HepG2 (cell line): ENCODE data around the gene KCNJ5. TPM values are rescaled to one million over a fixed set of nuclear protein-coding genes. Genes with fewer than 3 reads are reported as not detected.

Experiments used
- ATAC-seq: fragments of 200-7000 bp; cut with Tn5 transposase; 3 replicates; pipeline ENCODE4 v1.9.1; 2020; ENCODE audit warnings: mild to moderate bottlenecking, moderate library complexity
- BruUV-seq: library from RNA; stranded (reverse); fragments of 400-500 nt; replicated peaks from 2 replicates; lab custom pipeline; 2021; lab: Mats Ljungman, UMichigan
- CTCF ChIA-PET: fragments of 300-600 bp; formaldehyde crosslinking; extraction: SDS; loops from one replicate; lab custom pipeline; 2021; ENCODE audit warnings: low total read pairs, inconsistent platforms, low intra/inter-chr PET ratio; lab: Yijun Ruan, JAX
- POLR2A ChIA-PET: fragments of 350-600 bp; sonication (Branson Sonifier 250); formaldehyde crosslinking; loops from one replicate; lab custom pipeline; 2020; ENCODE audit warnings: antibody characterized with exemption, inconsistent platforms; lab: Yijun Ruan, JAX
- DNase-seq: peaks from one replicate; pipeline ENCODE4 v3.0.0-alpha.2; 2015; ENCODE audit warnings: low spot score
- FAIRE-seq: peaks from 3 replicates; lab custom pipeline; 2011; peaks lifted over from hg19 to GRCh38; lab: Jason Lieb, UNC
- H2AFZ ChIP-seq: one replicate; pipeline ENCODE4 v1.6.1; 2011; ENCODE audit warnings: low read length, inconsistent platforms
- H3K27ac ChIP-seq: fragments of 300-600 bp; 3 replicates; pipeline ENCODE4 v1.8.0; 2011; ENCODE audit warnings: mixed run types, mild to moderate bottlenecking, mixed read lengths, low read length, inconsistent platforms; ENCODE audit not compliant: insufficient read depth; ENCODE audit errors: extremely low read length
- H3K27me3 ChIP-seq, 2 experiments: fragments of 200-600 bp in 1 of 2; 2 replicates in 1 of 2; 3 replicates in 1 of 2; pipeline versions ENCODE4 v1.6.0 to v1.8.0; 2011; ENCODE audit warnings: low read length in 2 of 2, mild to moderate bottlenecking in 2 of 2, moderate library complexity in 2 of 2, inconsistent platforms in 1 of 2; ENCODE audit not compliant: insufficient read depth in 2 of 2, control insufficient read depth in 1 of 2
- H3K36me3 ChIP-seq, 2 experiments: fragments of 200-600 bp in 1 of 2; replicated peaks in 1 of 2; 2 replicates in 1 of 2; 3 replicates in 1 of 2; pipeline versions ENCODE4 v1.5.1 to v1.8.0; 2011; ENCODE audit warnings: low read length in 2 of 2, inconsistent platforms in 1 of 2; ENCODE audit not compliant: insufficient read depth in 2 of 2, control insufficient read depth in 1 of 2
- H3K4me1 ChIP-seq: 2 replicates; pipeline ENCODE4 v1.5.1; 2012; ENCODE audit warnings: low read length, inconsistent platforms; ENCODE audit not compliant: insufficient read depth
- H3K4me2 ChIP-seq: 2 replicates; pipeline ENCODE4 v1.6.0; 2011; ENCODE audit warnings: low read depth, low read length, inconsistent platforms
- H3K4me3 ChIP-seq, 3 experiments: fragments of 200-600 bp in 1 of 3; sonication (generic), shearing (Covaris generic) in 1 of 3; replicated peaks in 1 of 3; 2 replicates each; pipeline ENCODE4 v1.5.1; 2011 to 2016; ENCODE audit warnings: low read length in 3 of 3, inconsistent platforms in 2 of 3, low read depth in 2 of 3, mild to moderate bottlenecking in 2 of 3, control low read depth in 1 of 3, mixed read lengths in 1 of 3; ENCODE audit not compliant: insufficient read depth in 1 of 3
- H3K79me2 ChIP-seq: one replicate; pipeline ENCODE4 v1.6.1; 2011; ENCODE audit warnings: low read length, inconsistent platforms; ENCODE audit not compliant: insufficient read depth
- H3K9ac ChIP-seq: 2 replicates; pipeline ENCODE4 v1.6.0; 2011; ENCODE audit warnings: mild to moderate bottlenecking, low read depth, low read length, inconsistent platforms; ENCODE audit not compliant: insufficient read depth
- H3K9me3 ChIP-seq: 2 replicates; pipeline ENCODE4 v1.5.1; 2012; ENCODE audit warnings: mild to moderate bottlenecking, low read length
- H4K20me1 ChIP-seq: 2 replicates; pipeline ENCODE4 v1.6.0; 2011; ENCODE audit warnings: inconsistent platforms, mild to moderate bottlenecking, low read length, moderate library complexity; ENCODE audit not compliant: insufficient read depth
- EHMT2 ChIP-seq: fragments of 200-600 bp; sonication (generic); IDR thresholded peaks from 2 replicates; pipeline ENCODE4 v1.7.0; 2017; ENCODE audit warnings: antibody characterized with exemption, low read depth, low read length, borderline replicate concordance
- GFI1 ChIP-seq: sonication (generic); formaldehyde crosslinking; IDR thresholded peaks from 2 replicates; pipeline ENCODE4 v1.5.0; 2020; ENCODE audit warnings: missing genetic modification reagents, mild to moderate bottlenecking, borderline replicate concordance
- HDAC6 ChIP-seq: fragments of 200-600 bp; sonication (generic); IDR thresholded peaks from 2 replicates; pipeline ENCODE4 v1.7.0; 2017; ENCODE audit warnings: mild to moderate bottlenecking, antibody characterized with exemption, low read length, low read depth
- HOXA7 ChIP-seq: sonication (generic); formaldehyde crosslinking; IDR thresholded peaks from 2 replicates; pipeline ENCODE4 v1.8.1; 2022; ENCODE audit warnings: mild to moderate bottlenecking, missing genetic modification reagents, moderate library complexity
- LRRFIP1 ChIP-seq: sonication (generic); formaldehyde crosslinking; conservative IDR thresholded peaks from 2 replicates; pipeline ENCODE4 v1.4.0; 2020; ENCODE audit warnings: missing genetic modification reagents
- MEF2D ChIP-seq: sonication (generic); formaldehyde crosslinking; IDR thresholded peaks from 2 replicates; pipeline ENCODE4 v1.5.1; 2020; ENCODE audit warnings: mild to moderate bottlenecking, missing genetic modification reagents
- MTA1 ChIP-seq: sonication (generic); formaldehyde crosslinking; IDR thresholded peaks from 2 replicates; pipeline ENCODE4 v1.4.0; 2020; ENCODE audit warnings: missing genetic modification reagents, mild to moderate bottlenecking, borderline replicate concordance
- PRMT3 ChIP-seq: sonication (generic); formaldehyde crosslinking; IDR thresholded peaks from 2 replicates; pipeline ENCODE4 v1.8.1; 2022; ENCODE audit warnings: low read depth, mild to moderate bottlenecking, moderate library complexity, missing genetic modification reagents, borderline replicate concordance
- U2AF2 ChIP-seq: fragments of 200-400 bp; formaldehyde crosslinking; IDR thresholded peaks from 2 replicates; pipeline ENCODE4 v1.6.1; 2017; ENCODE audit warnings: low read depth, mild to moderate bottlenecking, low read length
- ZFP36L2 ChIP-seq: sonication (generic); formaldehyde crosslinking; IDR thresholded peaks from 2 replicates; pipeline ENCODE4 v1.4.0; 2020; ENCODE audit warnings: missing genetic modification reagents
- ZNF17 ChIP-seq: sonication (generic); formaldehyde crosslinking; IDR thresholded peaks from 2 replicates; pipeline ENCODE4 v1.5.0; 2020; ENCODE audit warnings: mild to moderate bottlenecking, missing genetic modification reagents
- ZNF260 ChIP-seq: sonication (generic); formaldehyde crosslinking; IDR thresholded peaks from 2 replicates; pipeline ENCODE4 v1.4.0; 2020; ENCODE audit warnings: missing genetic modification reagents, low read depth, mild to moderate bottlenecking, borderline replicate concordance
- ZNF513 ChIP-seq: sonication (generic); formaldehyde crosslinking; conservative IDR thresholded peaks from 2 replicates; pipeline ENCODE4 v1.5.0; 2020; ENCODE audit warnings: missing genetic modification reagents
- ZNF564 ChIP-seq: sonication (generic); formaldehyde crosslinking; IDR thresholded peaks from 2 replicates; pipeline ENCODE4 v1.8.1; 2023; ENCODE audit warnings: mild to moderate bottlenecking, missing genetic modification reagents
- ZNF607 ChIP-seq: sonication (generic); formaldehyde crosslinking; IDR thresholded peaks from 2 replicates; pipeline ENCODE4 v1.5.1; 2020; ENCODE audit warnings: missing genetic modification reagents, mild to moderate bottlenecking, borderline replicate concordance
- WGBS: methylation state at CpG from one replicate; pipeline ENCODE4 v1.1.6; 2017; ENCODE audit warnings: low lambda C conversion rate; 5-methylcytosine and 5-hydroxymethylcytosine counted together
- in situ Hi-C: cut with HindIII; loops from 2 replicates; pipeline ENCODE4 v1.10.0; 2017; ENCODE audit warnings: low pct_unique_long_range_greater_than_20kb; ENCODE audit not compliant: extremely low pct_ligation_motif_present
- intact Hi-C: fragments of 100-400 bp; cut with micrococcal nuclease; formaldehyde crosslinking; loops from one replicate; pipeline ENCODE4 v1.10.0; 2022; ENCODE audit not compliant: unreplicated experiment
- polyA plus RNA-seq, 8 experiments: library from polyadenylated mRNA; depleted of rRNA in 3 of 8; stranded (reverse) in 7 of 8; unstranded in 1 of 8; fragments of >200 nt; fragmentation: Illumina TruSeq in 4 of 8; extraction: Trizol in 4 of 8; gene quantifications; 2 replicates each; pipeline versions ENCODE4 v1.2.1 to v1.2.3, GENCODE V29; 2011 to 2016; ENCODE audit warnings: low read depth in 4 of 8, missing spikeins in 1 of 8, mixed read lengths in 1 of 8; ENCODE audit not compliant: insufficient read depth in 1 of 8
- total RNA-seq, 5 experiments: library from RNA; depleted of rRNA; stranded (reverse); fragments of >200 nt; fragmentation: Illumina TruSeq; extraction: Trizol; gene quantifications; 2 replicates each; pipeline ENCODE4 v1.2.3, GENCODE V29; 2016; ENCODE audit warnings: low read depth in 1 of 5

Gene KCNJ5
- total and polyA plus RNA-seq, 2 of the 13 experiments (the other 11 are each of a cell fraction or from before 2014, with no cell fraction given): not detected

GRCh38 chr11:128939591-128939990, 48.4 kb downstream of the KCNJ5 start (continued):
- TF ChIP-seq GFI1 (CRISPR knock-in tag): no peak
- no peak for TF ChIP-seq ZNF260 (CRISPR knock-in tag)
- TF ChIP-seq ZFP36L2 (CRISPR knock-in tag): no peak
- TF ChIP-seq ZNF17 (CRISPR knock-in tag): no peak
- TF ChIP-seq ZNF564 (CRISPR knock-in tag): no peak

GRCh38 chr11:128940156-128940555, 49.0 kb downstream of the KCNJ5 start:
- H3K9ac ChIP-seq: no peak overlapping the region
- H3K27me3 ChIP-seq: peaks cover 14 to 72% of the 10 kb centered on the region in 2 experiments; a peak in 3 of 5 replicates
- intact Hi-C loops: no loop called here
- ATAC-seq (no peak), FAIRE-seq (no peak), DNase-seq (no peak)
- H3K4me3 ChIP-seq: no peak overlapping the region
- H3K36me3 ChIP-seq: no peaks in the 10 kb centered on the region
- no TSS peak for BruUV-seq
- no peaks in the 10 kb centered on the region for H3K79me2 ChIP-seq
- whole genome bisulfite sequencing: 0% methylated on average over 2 of the region's 5 CpGs
- H3K4me2 ChIP-seq: no peak overlapping the region
- H4K20me1 ChIP-seq: no peaks in the 10 kb centered on the region
- ChIA-PET CTCF (no interaction called here), POLR2A (no interaction called here)
- H3K9me3 ChIP-seq: no peaks in the 10 kb centered on the region
- in situ Hi-C loops: no loop called here
- no peak overlapping the region for H3K27ac ChIP-seq
- H3K4me1 ChIP-seq: no peaks in the 10 kb centered on the region
- no peak overlapping the region for H2AFZ ChIP-seq
- TF ChIP-seq MTA1 (CRISPR knock-in tag) (no peak), HDAC6 (no peak), MEF2D (CRISPR knock-in tag) (no peak), EHMT2 (no peak), HOXA7 (CRISPR knock-in tag) (no peak), PRMT3 (no peak), U2AF2 (no peak), ZNF607 (CRISPR knock-in tag) (no peak), LRRFIP1 (CRISPR knock-in tag) (no peak), ZNF513 (no peak)
